ENCODE measurements around the gene C22orf31. TPM values are rescaled to one million over a fixed set of nuclear protein-coding genes. Genes with fewer than 3 reads are reported as not detected.

Gene C22orf31
- total RNA-seq, 1 donor from 2014 or later = not detected

DNA sequence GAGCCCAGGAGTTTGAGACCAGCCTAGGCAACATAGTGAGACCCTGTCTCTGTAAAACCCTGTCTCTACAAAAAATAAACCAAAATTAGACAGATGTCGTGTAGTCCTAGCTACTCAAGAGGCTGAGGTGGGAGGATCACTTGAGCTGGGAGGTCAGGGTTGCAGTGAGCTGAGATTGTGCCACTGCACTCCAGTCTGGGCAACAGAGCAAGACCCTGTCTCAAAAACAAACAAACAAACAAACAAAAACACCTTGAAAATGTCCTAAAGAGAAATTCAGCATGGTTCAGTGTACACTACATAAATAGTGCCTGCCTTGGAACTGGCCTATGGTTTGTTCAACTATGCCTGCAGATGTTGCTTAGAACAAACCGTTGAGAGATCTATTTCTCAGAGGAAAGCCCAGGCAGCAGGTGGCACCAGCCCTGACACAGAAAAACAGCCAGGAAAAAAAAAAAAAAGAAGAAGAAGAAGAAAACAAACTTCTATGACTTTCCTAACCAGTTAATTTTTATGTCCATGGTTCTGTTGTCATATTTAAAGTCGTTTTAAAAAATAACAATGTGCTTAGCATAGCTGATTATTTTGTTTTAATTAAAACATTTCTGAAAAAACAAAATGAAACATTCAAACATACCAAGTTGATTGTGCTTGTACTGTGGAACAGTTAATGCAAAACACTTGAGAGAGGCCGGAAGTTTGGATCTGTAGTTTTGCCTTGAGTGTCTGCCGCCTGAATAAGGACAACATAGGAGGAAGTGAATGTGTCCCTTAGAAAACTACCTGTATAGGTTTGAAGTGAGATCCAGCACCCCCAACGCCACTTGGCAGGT is 16.6 kb upstream of the C22orf31 start:
- intact Hi-C loops (cut with micrococcal nuclease) = loop anchor here (10.0 kb wide), 1 partner anchor 167 kb away; no protein-coding TSS in a partner anchor
- H3K4me1 Mint-ChIP-seq (ENCODE audit: low read depth) = peaks cover 2% of the 10 kb centered on the region
- no peak for DNase-seq (ENCODE audit: low spot score)
- H3K9me3 Mint-ChIP-seq = no peaks in the 10 kb centered on the region
- H3K27me3 Mint-ChIP-seq (ENCODE audit: low read depth) = peaks cover 60% of the 10 kb centered on the region
- no peak overlapping the region for H3K4me3 Mint-ChIP-seq (ENCODE audit: low read depth)
- H3K27ac Mint-ChIP-seq = no peak overlapping the region
- no peaks in the 10 kb centered on the region for H3K36me3 Mint-ChIP-seq (ENCODE audit: low read depth)

GRCh38 chr22:29074276-29074772 is 12.7 kb upstream of the C22orf31 start:
- intact Hi-C loops (cut with micrococcal nuclease) = loop anchor here (5.0 to 10.0 kb wide), 2 partner anchors 128 to 170 kb away; no protein-coding TSS in a partner anchor
- Mint-ChIP-seq H3K36me3 (ENCODE audit: low read depth) (no peaks in the 10 kb centered on the region), H3K4me1 (ENCODE audit: low read depth) (peaks cover 14% of the 10 kb centered on the region), H3K4me3 (ENCODE audit: low read depth) (peak overlapping the region; percentile 51), H3K27ac (no peak overlapping the region), H3K9me3 (no peaks in the 10 kb centered on the region), H3K27me3 (ENCODE audit: low read depth) (peaks cover 73% of the 10 kb centered on the region)
- DNase-seq (ENCODE audit: low spot score) = no peak

GRCh38 chr22:29073618-29074275 is 12.1 kb upstream of the C22orf31 start:
- H3K36me3 Mint-ChIP-seq (ENCODE audit: low read depth) = no peaks in the 10 kb centered on the region
- peak overlapping the region; percentile 51 for H3K4me3 Mint-ChIP-seq (ENCODE audit: low read depth)
- peaks cover 73% of the 10 kb centered on the region for H3K27me3 Mint-ChIP-seq (ENCODE audit: low read depth)

GRCh38 chr22:29072979-29073617 is 11.5 kb upstream of the C22orf31 start, which contains the start of gene KREMEN1:
Gene KREMEN1 (plus strand): TSS chr22:29073035. CDS start chr22:29073131, 96 bp downstream.
- Mint-ChIP-seq H3K36me3 (ENCODE audit: low read depth) (no peaks in the 10 kb centered on the region), H3K4me1 (ENCODE audit: low read depth) (peaks cover 14% of the 10 kb centered on the region), H3K27ac (no peak within 1 kb of the TSS), H3K4me3 (ENCODE audit: low read depth) (peak within 1 kb of the TSS; percentile 58), H3K27me3 (ENCODE audit: low read depth) (peaks cover 66% of the 10 kb centered on the region), H3K9me3 (no peaks in the 10 kb centered on the region)
- intact Hi-C loops (cut with micrococcal nuclease) = loop anchor here (5.0 to 10.0 kb wide), 2 partner anchors 129 to 172 kb away; no protein-coding TSS in a partner anchor
- DNase-seq (ENCODE audit: low spot score) = no peak

More at GRCh38 chr22:29073618-29074275, 12.1 kb upstream of the C22orf31 start:
- H3K9me3 Mint-ChIP-seq = no peaks in the 10 kb centered on the region
- no peak overlapping the region for H3K27ac Mint-ChIP-seq
- H3K4me1 Mint-ChIP-seq (ENCODE audit: low read depth) = peaks cover 14% of the 10 kb centered on the region
- intact Hi-C loops (cut with micrococcal nuclease) = loop anchor here (5.0 to 10.0 kb wide), 2 partner anchors 129 to 171 kb away; no protein-coding TSS in a partner anchor
- no peak for DNase-seq (ENCODE audit: low spot score)

DNA sequence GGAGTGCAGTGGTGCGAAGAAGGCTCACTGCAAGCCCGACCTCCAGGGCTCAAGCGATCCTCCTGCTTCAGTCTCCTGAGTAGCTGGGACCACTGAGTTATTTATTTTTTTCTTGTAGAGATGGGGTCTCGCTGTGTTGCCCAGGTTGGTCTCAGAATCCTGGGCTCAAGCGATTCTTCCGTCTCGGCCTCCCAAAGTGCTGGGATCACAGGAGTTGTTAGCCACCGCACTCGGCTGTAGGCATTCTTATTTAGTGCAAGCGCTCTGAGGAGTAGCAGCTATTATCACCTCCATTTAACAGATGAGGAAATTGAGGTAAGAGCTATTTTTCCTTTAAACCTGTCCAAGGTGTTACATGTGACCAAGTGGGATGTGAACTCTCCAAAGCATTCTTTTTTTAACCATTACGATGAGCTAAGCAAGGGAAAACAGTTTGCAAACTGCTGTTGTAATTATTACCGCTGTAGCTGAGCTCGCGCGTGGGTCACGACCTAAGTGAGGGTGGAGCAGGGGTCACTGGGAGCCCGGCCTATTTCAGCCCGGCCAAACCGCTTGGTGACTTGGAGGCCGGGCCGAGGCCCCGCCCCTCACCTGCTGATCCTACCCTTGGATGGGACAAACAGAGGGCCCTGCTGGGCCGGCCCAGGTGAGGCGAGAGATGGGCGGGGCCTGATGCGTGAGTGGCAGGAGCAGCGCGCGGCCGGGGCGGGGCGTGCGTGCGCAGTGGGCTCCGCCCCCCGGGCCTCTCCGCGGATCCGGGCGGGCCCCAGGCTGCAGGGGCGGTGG is 10.8 kb upstream of the C22orf31 start:
- Mint-ChIP-seq H3K4me3 (ENCODE audit: low read depth) (peak overlapping the region; percentile 58), H3K36me3 (ENCODE audit: low read depth) (no peaks in the 10 kb centered on the region), H3K9me3 (no peaks in the 10 kb centered on the region), H3K27me3 (ENCODE audit: low read depth) (peaks cover 62% of the 10 kb centered on the region), H3K4me1 (ENCODE audit: low read depth) (peaks cover 14% of the 10 kb centered on the region), H3K27ac (no peak overlapping the region)
- peak; percentile 78 for DNase-seq (ENCODE audit: low spot score)
- intact Hi-C loops (cut with micrococcal nuclease) = loop anchor here (5.0 to 10.0 kb wide), 2 partner anchors 130 to 172 kb away; no protein-coding TSS in a partner anchor

DNA sequence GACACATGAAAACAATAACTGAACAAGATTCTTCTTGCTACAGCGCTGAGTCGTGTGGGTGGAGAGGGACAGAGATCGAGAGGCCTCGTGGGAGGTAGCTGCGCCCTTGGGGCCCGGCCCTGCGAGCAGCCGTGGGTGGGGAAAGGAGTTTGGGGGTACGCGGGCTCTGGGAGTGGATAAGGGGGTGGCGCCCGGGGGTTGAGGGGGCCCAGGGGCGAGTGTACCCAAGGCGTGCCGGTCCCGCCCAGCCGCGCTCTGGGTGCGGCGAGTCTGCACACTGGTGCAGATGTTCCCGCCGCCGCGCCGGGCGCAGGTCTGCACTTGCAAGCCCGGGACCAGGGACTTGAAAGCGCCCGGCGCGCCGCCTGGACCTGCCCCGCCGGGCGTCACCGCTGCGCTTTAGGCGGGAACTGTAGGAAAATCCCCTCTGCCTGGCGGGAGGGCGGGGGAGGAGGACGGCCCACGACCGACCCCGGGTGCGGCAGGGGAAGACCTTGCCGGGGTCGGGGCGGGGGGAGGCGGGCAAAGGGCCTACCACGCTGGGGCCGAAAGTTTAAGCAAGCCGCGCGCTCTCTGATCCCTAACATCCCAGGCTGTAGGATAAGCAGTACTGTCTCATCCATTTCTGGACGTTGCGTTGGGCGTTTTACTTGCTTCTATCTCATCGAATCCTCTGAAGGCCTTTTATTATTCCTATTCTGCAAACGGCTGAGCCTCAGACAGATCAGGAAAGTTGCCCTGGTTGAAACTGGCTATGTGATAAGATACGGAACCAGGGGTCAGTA is 9.8 kb upstream of the C22orf31 start:
- Mint-ChIP-seq H3K36me3 (ENCODE audit: low read depth) (no peaks in the 10 kb centered on the region), H3K27me3 (ENCODE audit: low read depth) (peaks cover 63% of the 10 kb centered on the region), H3K4me1 (ENCODE audit: low read depth) (peaks cover 14% of the 10 kb centered on the region), H3K9me3 (no peaks in the 10 kb centered on the region), H3K27ac (no peak overlapping the region), H3K4me3 (ENCODE audit: low read depth) (peak overlapping the region; percentile 70)
- intact Hi-C loops (cut with micrococcal nuclease) = loop anchor here (5.0 to 10.0 kb wide), 2 partner anchors 131 to 173 kb away; no protein-coding TSS in a partner anchor
- no peak for DNase-seq (ENCODE audit: low spot score)

GRCh38 chr22:29070490-29070889 is 8.9 kb upstream of the C22orf31 start:
- intact Hi-C loops (cut with micrococcal nuclease) = loop anchor here (5.0 to 10.0 kb wide), 2 partner anchors 132 to 174 kb away; no protein-coding TSS in a partner anchor
- H3K4me3 Mint-ChIP-seq (ENCODE audit: low read depth) = no peak overlapping the region
- H3K27ac Mint-ChIP-seq = no peak overlapping the region
- peaks cover 18% of the 10 kb centered on the region for H3K4me1 Mint-ChIP-seq (ENCODE audit: low read depth)
- H3K9me3 Mint-ChIP-seq = no peaks in the 10 kb centered on the region
- no peaks in the 10 kb centered on the region for H3K36me3 Mint-ChIP-seq (ENCODE audit: low read depth)
- H3K27me3 Mint-ChIP-seq (ENCODE audit: low read depth) = peaks cover 63% of the 10 kb centered on the region
- DNase-seq (ENCODE audit: low spot score) = no peak

- intact Hi-C loops (cut with micrococcal nuclease) = no loop called here
- Mint-ChIP-seq H3K4me3 (ENCODE audit: low read depth) (no peak overlapping the region), H3K9me3 (no peaks in the 10 kb centered on the region), H3K27ac (no peak overlapping the region), H3K4me1 (ENCODE audit: low read depth) (peaks cover 23% of the 10 kb centered on the region), H3K36me3 (ENCODE audit: low read depth) (no peaks in the 10 kb centered on the region), H3K27me3 (ENCODE audit: low read depth) (peaks cover 57% of the 10 kb centered on the region)
- DNase-seq (ENCODE audit: low spot score) = no peak
Observed at GRCh38 chr22:29069463-29069862, 7.8 kb upstream of the C22orf31 start.

DNA sequence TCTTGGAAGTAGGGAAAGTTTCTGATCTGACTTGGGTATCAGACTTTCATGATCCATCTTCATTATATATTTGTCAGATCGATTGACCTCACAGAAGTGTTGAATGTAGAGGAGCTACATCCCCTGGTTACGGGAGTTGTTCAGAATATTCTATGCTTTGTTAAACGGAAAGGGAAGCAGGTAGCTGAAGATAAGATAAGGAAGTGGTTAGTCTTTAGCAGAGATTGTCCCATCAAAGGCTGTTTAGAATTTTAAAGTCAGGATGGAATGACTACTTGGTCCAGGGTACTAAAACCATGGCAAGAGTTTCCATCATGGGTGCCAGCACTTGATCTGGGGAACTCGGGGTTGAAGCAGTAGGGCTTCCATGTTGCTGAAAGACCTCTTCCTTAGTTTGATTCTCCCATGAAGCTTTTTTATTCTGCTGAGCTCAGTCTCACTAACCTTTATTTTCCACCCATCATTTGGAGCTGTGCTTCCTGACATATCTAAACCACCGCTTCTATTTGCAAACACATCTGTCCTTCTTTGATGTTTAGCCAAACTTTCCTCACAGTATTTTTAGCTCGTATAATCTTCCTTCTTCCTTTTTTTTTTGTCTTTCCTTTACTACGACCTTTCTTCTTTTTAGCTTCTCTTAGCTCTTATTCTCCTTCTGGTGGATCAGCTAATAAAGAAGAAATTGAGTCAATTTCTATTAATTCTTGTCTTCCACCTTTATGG is 4.0 kb upstream of the C22orf31 start:
- H3K4me1 Mint-ChIP-seq (ENCODE audit: low read depth) = peaks cover 12% of the 10 kb centered on the region
- intact Hi-C loops (cut with micrococcal nuclease) = no loop called here
- H3K9me3 Mint-ChIP-seq = no peaks in the 10 kb centered on the region
- H3K36me3 Mint-ChIP-seq (ENCODE audit: low read depth) = no peaks in the 10 kb centered on the region
- H3K27me3 Mint-ChIP-seq (ENCODE audit: low read depth) = peaks cover 57% of the 10 kb centered on the region
- H3K4me3 Mint-ChIP-seq (ENCODE audit: low read depth) = no peak overlapping the region
- DNase-seq (ENCODE audit: low spot score) = no peak
- no peak overlapping the region for H3K27ac Mint-ChIP-seq

- intact Hi-C loops (cut with micrococcal nuclease) = no loop called here
- peaks cover 51% of the 10 kb centered on the region for H3K27me3 Mint-ChIP-seq (ENCODE audit: low read depth)
- H3K27ac Mint-ChIP-seq = no peak overlapping the region
- H3K4me3 Mint-ChIP-seq (ENCODE audit: low read depth) = no peak overlapping the region
- H3K9me3 Mint-ChIP-seq = no peaks in the 10 kb centered on the region
- peaks cover 12% of the 10 kb centered on the region for H3K4me1 Mint-ChIP-seq (ENCODE audit: low read depth)
- DNase-seq (ENCODE audit: low spot score) = no peak
- no peaks in the 10 kb centered on the region for H3K36me3 Mint-ChIP-seq (ENCODE audit: low read depth)
Observed at GRCh38 chr22:29062286-29062821, 723 bp upstream of the C22orf31 start.
